GM12892 (cell line): ENCODE measurements around the gene TNFRSF9.

Experiments used
- POLR2A ChIP-seq: IDR thresholded peaks from 2 replicates; pipeline ENCODE4 v1.6.1; 2011; ENCODE audit warnings: low read depth, low read length, control low read depth
- POLR2AphosphoS5 ChIP-seq: IDR thresholded peaks from 2 replicates; pipeline ENCODE4 v1.6.1; 2011; ENCODE audit warnings: low read depth, low read length, control low read depth

- no peak for TF ChIP-seq POLR2A
- no peak for TF ChIP-seq POLR2AphosphoS5
Observed at GRCh38 chr1:7891804-7892203, 48.8 kb downstream of the TNFRSF9 start.
